HCT116 (cell line): ENCODE results near the gene STXBP3. TPM values are rescaled to one million over a fixed set of nuclear protein-coding genes. Genes with fewer than 3 reads are reported as not detected.

Experiments used
- ATAC-seq: fragments of 200-7000 bp; cut with Tn5 transposase; 2 replicates; pipeline ENCODE4 v1.9.1; 2020; ENCODE audit warnings: mild to moderate bottlenecking, moderate library complexity
- BruUV-seq: library from RNA; stranded (reverse); fragments of 400-500 nt; replicated peaks from 2 replicates; lab custom pipeline; 2021; lab: Mats Ljungman, UMichigan
- CTCF ChIA-PET: fragments of 300-600 bp; sonication (Branson Sonifier 250); formaldehyde crosslinking; loops from one replicate; lab custom pipeline; 2021; ENCODE audit warnings: antibody characterized with exemption; lab: Charles Lee
- POLR2A ChIA-PET: fragments of 300-600, 350-600 bp; sonication (Branson Sonifier 250); formaldehyde crosslinking; loops from one replicate; lab custom pipeline; 2021; ENCODE audit warnings: antibody characterized with exemption; lab: Charles Lee
- RAD21 ChIA-PET, 2 experiments: fragments of 300-600 bp; sonication (Branson Sonifier 250); formaldehyde crosslinking; loops; one replicate each; lab custom pipeline; 2023; ENCODE audit warnings: low total read pairs in 2 of 2; ENCODE audit not compliant: uncharacterized antibody in 2 of 2, unreplicated experiment in 2 of 2, low non-redundant PET in 1 of 2; lab: Charles Lee
- DNase-seq: peaks from one replicate; pipeline ENCODE4 v3.0.0-alpha.2; 2010; ENCODE audit warnings: low read depth, low spot score
- H2AFZ ChIP-seq: fragments of 200-600 bp; shearing (Covaris generic), sonication (generic); 2 replicates; pipeline ENCODE4 v1.6.1; 2017; ENCODE audit warnings: low read depth, mixed run types, mixed read lengths, antibody characterized with exemption, low read length; ENCODE audit not compliant: poor library complexity, severe bottlenecking
- H3K27ac ChIP-seq: 2 replicates; pipeline ENCODE4 v1.5.1; 2012; ENCODE audit warnings: low read depth, low read length
- H3K27me3 ChIP-seq: fragments of 200-600 bp; sonication (generic); 2 replicates; pipeline ENCODE4 v1.6.1; 2016; ENCODE audit warnings: mixed run types, low read length, mixed read lengths; ENCODE audit not compliant: insufficient read depth
- H3K36me3 ChIP-seq, 2 experiments: fragments of 200-500 bp in 1 of 2; fragments of 200-600 bp in 1 of 2; sonication (Bioruptor generic) in 1 of 2; sonication (generic) in 1 of 2; 2 replicates each; pipeline versions ENCODE4 v1.5.1 to v1.6.1; 2014 to 2016; ENCODE audit warnings: low read length in 2 of 2, inconsistent platforms in 1 of 2, mixed read lengths in 1 of 2, mixed run types in 1 of 2; ENCODE audit not compliant: insufficient read depth in 2 of 2, control insufficient read depth in 1 of 2
- H3K4me1 ChIP-seq, 2 experiments: fragments of 200-600 bp in 1 of 2; sonication (generic) in 1 of 2; 2 replicates each; pipeline versions ENCODE4 v1.5.1 to v1.6.1; 2012 to 2017; ENCODE audit warnings: low read length in 2 of 2, inconsistent platforms in 1 of 2, mild to moderate bottlenecking in 1 of 2, mixed read lengths in 1 of 2, mixed run types in 1 of 2, moderate library complexity in 1 of 2; ENCODE audit not compliant: insufficient read depth in 2 of 2, control insufficient read depth in 1 of 2
- H3K4me2 ChIP-seq: fragments of 200-600 bp; sonication (generic); 2 replicates; pipeline ENCODE4 v1.6.1; 2017; ENCODE audit warnings: mixed run types, low read length, mixed read lengths
- H3K4me3 ChIP-seq, 2 experiments: fragments of 200-600 bp in 1 of 2; sonication (generic) in 1 of 2; replicated peaks in 1 of 2; 2 replicates each; pipeline ENCODE4 v1.5.1; 2011 to 2016; ENCODE audit warnings: low read length in 2 of 2, control low read depth in 1 of 2, low read depth in 1 of 2, mild to moderate bottlenecking in 1 of 2, mixed read lengths in 1 of 2, mixed run types in 1 of 2
- H3K79me2 ChIP-seq: fragments of 200-600 bp; sonication (generic); 2 replicates; pipeline ENCODE4 v1.6.1; 2017; ENCODE audit warnings: mild to moderate bottlenecking, mixed run types, low read length, moderate library complexity, mixed read lengths; ENCODE audit not compliant: insufficient read depth
- H3K9ac ChIP-seq: fragments of 200-600 bp; sonication (generic); 2 replicates; pipeline ENCODE4 v1.6.1; 2016; ENCODE audit warnings: low read length, mixed read lengths
- H3K9me2 ChIP-seq: fragments of 200-600 bp; sonication (generic), shearing (Covaris generic); 2 replicates; pipeline ENCODE4 v1.6.1; 2017; ENCODE audit warnings: mixed run types, mild to moderate bottlenecking, moderate library complexity; ENCODE audit not compliant: insufficient read depth
- H3K9me3 ChIP-seq, 2 experiments: fragments of 200-500 bp in 1 of 2; fragments of 200-600 bp in 1 of 2; sonication (Bioruptor generic) in 1 of 2; sonication (generic) in 1 of 2; 2 replicates each; pipeline ENCODE4 v1.6.1; 2014 to 2017; ENCODE audit warnings: low read length in 2 of 2, mixed read lengths in 2 of 2, inconsistent platforms in 1 of 2, low read depth in 1 of 2, mild to moderate bottlenecking in 1 of 2, mixed run types in 1 of 2, moderate library complexity in 1 of 2; ENCODE audit not compliant: control insufficient read depth in 1 of 2, insufficient read depth in 1 of 2
- H4K20me1 ChIP-seq: fragments of 200-600 bp; sonication (generic), shearing (Covaris generic); 2 replicates; pipeline ENCODE4 v1.6.1; 2017; ENCODE audit warnings: mixed run types, mild to moderate bottlenecking, moderate library complexity; ENCODE audit not compliant: insufficient read depth
- CBX3 ChIP-seq: IDR thresholded peaks from 2 replicates; pipeline ENCODE4 v1.6.1; 2012; ENCODE audit warnings: low read depth
- ELF1 ChIP-seq: IDR thresholded peaks from 2 replicates; pipeline ENCODE4 v1.6.1; 2012; ENCODE audit warnings: low read depth, borderline replicate concordance
- EZH2 ChIP-seq: fragments of 200-600 bp; sonication (generic); IDR thresholded peaks from 2 replicates; pipeline ENCODE4 v1.6.1; 2017; ENCODE audit warnings: antibody characterized with exemption, mixed run types
- EZH2phosphoT487 ChIP-seq: fragments of 200-600 bp; IDR thresholded peaks from 2 replicates; pipeline ENCODE4 v1.6.1; 2018; ENCODE audit warnings: antibody characterized with exemption, borderline replicate concordance
- JUND ChIP-seq: IDR thresholded peaks from 2 replicates; pipeline ENCODE4 v1.6.1; 2012
- POLR2AphosphoS5 ChIP-seq: IDR thresholded peaks from 2 replicates; pipeline ENCODE4 v1.6.1; 2011; ENCODE audit warnings: mild to moderate bottlenecking, low read depth, low read length, moderate library complexity
- RAD21 ChIP-seq: IDR thresholded peaks from 2 replicates; pipeline ENCODE4 v1.6.1; 2012; ENCODE audit warnings: low read depth, mild to moderate bottlenecking
- SIN3A ChIP-seq: IDR thresholded peaks from 2 replicates; pipeline ENCODE4 v1.6.1; 2012; ENCODE audit warnings: low read depth
- TCF7L2 ChIP-seq: IDR thresholded peaks from 2 replicates; pipeline ENCODE4 v1.7.0; 2011; ENCODE audit warnings: borderline replicate concordance, inconsistent platforms; ENCODE audit not compliant: insufficient read depth, insufficient read length; ENCODE audit errors: extremely low read depth
- YY1 ChIP-seq: IDR thresholded peaks from 2 replicates; pipeline ENCODE4 v1.6.1; 2011; ENCODE audit warnings: low read length, low read depth, moderate library complexity, mild to moderate bottlenecking; ENCODE audit not compliant: insufficient replicate concordance; ENCODE audit errors: extremely low read depth
- ZFX ChIP-seq: fragments of 450-650 bp; IDR thresholded peaks from 2 replicates; pipeline ENCODE4 v1.6.1; 2017
- ZNF274 ChIP-seq: fragments of 200-500 bp; sonication (Bioruptor generic); IDR thresholded peaks from 2 replicates; pipeline ENCODE4 v1.6.1; 2014; ENCODE audit warnings: mild to moderate bottlenecking, low read depth, low read length, inconsistent platforms
- intact Hi-C: fragments of 100-400 bp; cut with micrococcal nuclease; formaldehyde crosslinking; loops from 2 replicates; pipeline ENCODE4 v1.10.0; 2022
- total RNA-seq: library from RNA; stranded (reverse); gene quantifications from one replicate; pipeline ENCODE4 v1.2.1, GENCODE V29; 2021; ENCODE audit not compliant: unreplicated experiment
- TF ChIP-seq, protein P1 (sequence below): IDR thresholded peaks from 2 replicates; pipeline ENCODE4 v1.6.1; 2012
- TF ChIP-seq, protein P2 (sequence below), 3 experiments: fragments of 200-600 bp in 1 of 3; sonication (generic) in 1 of 3; IDR thresholded peaks in 2 of 3; conservative IDR thresholded peaks in 1 of 3; 2 replicates each; pipeline ENCODE4 v1.5.1; 2012 to 2017; ENCODE audit warnings: low read depth in 2 of 3, low read length in 2 of 3, antibody characterized with exemption in 1 of 3, borderline replicate concordance in 1 of 3, control low read depth in 1 of 3, mild to moderate bottlenecking in 1 of 3, mixed read lengths in 1 of 3, mixed run types in 1 of 3, moderate library complexity in 1 of 3; ENCODE audit not compliant: insufficient read depth in 1 of 3

Gene STXBP3
- total RNA-seq, 1 experiment from 2014 or later: 22.6 TPM

DNA sequence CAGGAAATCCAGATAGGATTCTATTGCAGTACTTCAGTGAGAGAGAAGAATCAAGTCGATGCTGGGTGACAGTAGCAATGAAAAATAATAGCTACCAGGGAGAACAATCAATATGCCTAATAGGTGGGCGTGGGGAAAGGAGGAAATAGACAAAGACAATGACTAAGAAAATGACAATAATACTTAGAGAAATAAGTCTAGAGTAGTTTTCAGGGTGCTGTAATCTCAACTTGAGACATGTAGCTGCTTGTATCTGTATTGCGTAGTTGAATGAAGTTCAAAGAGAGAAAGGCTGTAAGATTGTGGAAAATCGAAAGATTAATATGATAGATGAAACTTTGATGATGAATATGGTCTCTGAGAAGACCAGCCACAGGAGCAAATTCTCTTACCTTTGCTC lies 2.6 kb downstream of the STXBP3 start:
- H3K4me2 ChIP-seq: no peak overlapping the region
- no peak for TF ChIP-seq YY1
- TF ChIP-seq ZNF274: no peak
- no peak for TF ChIP-seq EZH2phosphoT487
- TF ChIP-seq SIN3A: no peak
- TF ChIP-seq JUND: no peak
- TF ChIP-seq, protein P1, sequence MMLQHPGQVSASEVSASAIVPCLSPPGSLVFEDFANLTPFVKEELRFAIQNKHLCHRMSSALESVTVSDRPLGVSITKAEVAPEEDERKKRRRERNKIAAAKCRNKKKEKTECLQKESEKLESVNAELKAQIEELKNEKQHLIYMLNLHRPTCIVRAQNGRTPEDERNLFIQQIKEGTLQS: no peak
- no peak for TF ChIP-seq ELF1
- no peak for TF ChIP-seq EZH2
- no peak for TF ChIP-seq ZFX
- TF ChIP-seq, protein P2, sequence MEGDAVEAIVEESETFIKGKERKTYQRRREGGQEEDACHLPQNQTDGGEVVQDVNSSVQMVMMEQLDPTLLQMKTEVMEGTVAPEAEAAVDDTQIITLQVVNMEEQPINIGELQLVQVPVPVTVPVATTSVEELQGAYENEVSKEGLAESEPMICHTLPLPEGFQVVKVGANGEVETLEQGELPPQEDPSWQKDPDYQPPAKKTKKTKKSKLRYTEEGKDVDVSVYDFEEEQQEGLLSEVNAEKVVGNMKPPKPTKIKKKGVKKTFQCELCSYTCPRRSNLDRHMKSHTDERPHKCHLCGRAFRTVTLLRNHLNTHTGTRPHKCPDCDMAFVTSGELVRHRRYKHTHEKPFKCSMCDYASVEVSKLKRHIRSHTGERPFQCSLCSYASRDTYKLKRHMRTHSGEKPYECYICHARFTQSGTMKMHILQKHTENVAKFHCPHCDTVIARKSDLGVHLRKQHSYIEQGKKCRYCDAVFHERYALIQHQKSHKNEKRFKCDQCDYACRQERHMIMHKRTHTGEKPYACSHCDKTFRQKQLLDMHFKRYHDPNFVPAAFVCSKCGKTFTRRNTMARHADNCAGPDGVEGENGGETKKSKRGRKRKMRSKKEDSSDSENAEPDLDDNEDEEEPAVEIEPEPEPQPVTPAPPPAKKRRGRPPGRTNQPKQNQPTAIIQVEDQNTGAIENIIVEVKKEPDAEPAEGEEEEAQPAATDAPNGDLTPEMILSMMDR (IDR thresholded peaks at IDR 0.05 in 2 of 3, conservative IDR thresholded peaks at IDR 0.05 in 1 of 3; ENCODE audit: borderline replicate concordance in 1 of 3, insufficient read depth in 1 of 3, low read depth in 2 of 3, low read length in 2 of 3): no peak
- no peak for TF ChIP-seq CBX3
- no peak for TF ChIP-seq POLR2AphosphoS5
- no peak for TF ChIP-seq TCF7L2
- TF ChIP-seq RAD21: no peak
- CTCF ChIA-PET: no interaction called here
- H3K9me3 ChIP-seq: no peaks in the 10 kb centered on the region
- H3K9ac ChIP-seq: no peak overlapping the region
- H3K36me3 ChIP-seq: no peaks in the 10 kb centered on the region
- RAD21 ChIA-PET: no interaction called here
- H3K4me3 ChIP-seq: no peak overlapping the region
- no peak overlapping the region for H2AFZ ChIP-seq
- no peak for DNase-seq
- H3K27me3 ChIP-seq: no peaks in the 10 kb centered on the region
- intact Hi-C loops: loop anchor here (5.0 kb wide), 1 partner anchor 57 kb away; the partner anchor contains the start of gene PRPF38B
- POLR2A ChIA-PET: no interaction called here
- no peak overlapping the region for H3K27ac ChIP-seq
- peaks cover 15% of the 10 kb centered on the region for H3K79me2 ChIP-seq
- H3K9me2 ChIP-seq: no peaks in the 10 kb centered on the region
- H3K4me1 ChIP-seq: peaks cover 3 to 12% of the 10 kb centered on the region in 2 experiments; a peak in 3 of 4 replicates
- ATAC-seq: no peak
- no TSS peak for BruUV-seq
- H4K20me1 ChIP-seq: no peaks in the 10 kb centered on the region
